Brain microvascular endothelial cell (primary cell): ENCODE measurements around the gene ZNF385B.

Experiments used
- DNase-seq: peaks from one replicate; pipeline ENCODE4 v3.0.0-alpha.2; 2020
- H3K27ac ChIP-seq: fragments of 250-450 bp; sonication (Bioruptor Pico); 2 replicates; pipeline ENCODE4 v1.5.1; 2020; ENCODE audit warnings: mild to moderate bottlenecking, moderate library complexity
- H3K27me3 ChIP-seq: fragments of 250-450 bp; sonication (Bioruptor Pico); replicated peaks from 2 replicates; pipeline ENCODE4 v1.5.1; 2020; ENCODE audit warnings: mild to moderate bottlenecking
- H3K36me3 ChIP-seq: fragments of 250-450 bp; sonication (Bioruptor Pico); replicated peaks from 2 replicates; pipeline ENCODE4 v1.5.1; 2020; ENCODE audit warnings: mild to moderate bottlenecking
- H3K4me3 ChIP-seq: 2 replicates; pipeline ENCODE4 v1.5.1; 2011; ENCODE audit warnings: low read depth, mild to moderate bottlenecking, control low read depth, low read length, moderate library complexity
- CTCF ChIP-seq: IDR thresholded peaks from 2 replicates; pipeline ENCODE4 v1.5.1; 2011; ENCODE audit warnings: low read depth, mild to moderate bottlenecking, moderate library complexity, low read length, control low read depth, inconsistent platforms; ENCODE audit errors: missing control alignments
- in situ Hi-C: cut with HindIII; loops from 2 replicates; pipeline ENCODE4 v1.10.0; 2017; ENCODE audit warnings: low sequenced_read_pairs, low pct_ligation_motif_present

ZNF385B gene

DNA sequence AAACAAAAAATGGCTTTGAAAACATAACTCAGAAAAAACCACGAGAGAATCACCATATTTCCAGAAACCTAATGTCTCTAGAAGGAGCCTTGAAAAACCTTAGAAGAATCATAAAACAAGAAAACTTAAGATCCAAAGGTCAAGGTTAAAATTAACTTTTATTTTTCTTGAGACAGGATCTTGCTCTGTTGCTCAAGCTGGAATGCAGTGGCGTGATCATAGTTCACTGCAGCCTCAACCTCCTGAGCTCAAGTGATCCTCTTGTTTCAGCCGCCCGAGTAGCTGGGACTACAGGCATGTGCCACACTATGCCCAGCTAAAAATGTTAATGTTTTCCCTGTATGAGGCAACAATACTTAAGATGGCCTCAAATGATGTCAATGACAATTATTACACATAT, 342.6 kb downstream of the ZNF385B start:
- no peak overlapping the region for H3K27ac ChIP-seq
- H3K27me3 ChIP-seq = no peaks in the 10 kb centered on the region
- in situ Hi-C loops = no loop called here
- no peak for DNase-seq
- H3K4me3 ChIP-seq = no peak overlapping the region
- TF ChIP-seq CTCF = no peak
- no peaks in the 10 kb centered on the region for H3K36me3 ChIP-seq

DNA sequence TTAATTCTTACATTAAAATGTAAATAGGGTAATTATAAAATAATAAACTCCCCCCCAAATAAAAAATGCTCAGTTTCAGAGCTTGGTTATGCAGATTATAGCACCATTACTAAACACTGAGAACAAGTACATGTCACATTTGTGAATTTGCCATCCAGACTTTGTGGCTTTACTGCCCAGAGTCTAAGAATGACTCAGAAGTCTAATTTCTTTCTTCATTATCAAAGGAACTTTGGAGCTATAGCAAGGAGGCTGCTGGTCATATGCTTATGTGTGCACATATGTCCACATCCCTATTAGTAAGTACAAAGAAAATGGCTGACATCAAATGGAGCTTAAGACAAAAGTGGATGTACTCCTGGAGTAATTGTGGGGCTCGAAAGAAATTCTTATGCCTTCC, 348.2 kb downstream of the ZNF385B start:
- H3K36me3 ChIP-seq = no peaks in the 10 kb centered on the region
- DNase-seq = peak; percentile 13
- H3K27ac ChIP-seq = no peak overlapping the region
- no peaks in the 10 kb centered on the region for H3K27me3 ChIP-seq
- in situ Hi-C loops = no loop called here
- no peak for TF ChIP-seq CTCF
- no peak overlapping the region for H3K4me3 ChIP-seq

- no peak for TF ChIP-seq CTCF
- in situ Hi-C loops = no loop called here
Observed at GRCh38 chr2:179512281-179513035, 349.0 kb downstream of the ZNF385B start.

GRCh38 chr2:179511105-179511789, 350.2 kb downstream of the ZNF385B start:
- in situ Hi-C loops = no loop called here
- TF ChIP-seq CTCF = no peak
- no peak for DNase-seq

More at GRCh38 chr2:179512281-179513035, 349.0 kb downstream of the ZNF385B start:
- Histone ChIP-seq H3K36me3 (no peaks in the 10 kb centered on the region), H3K27me3 (no peaks in the 10 kb centered on the region), H3K4me3 (no peak overlapping the region), H3K27ac (no peak overlapping the region)
- DNase-seq = no peak

GRCh38 chr2:179495315-179495714, 366.1 kb downstream of the ZNF385B start:
- in situ Hi-C loops = no loop called here
- Histone ChIP-seq H3K36me3 (no peaks in the 10 kb centered on the region), H3K27me3 (no peaks in the 10 kb centered on the region), H3K4me3 (no peak overlapping the region), H3K27ac (no peak overlapping the region)
- TF ChIP-seq CTCF = no peak
- no peak for DNase-seq

More at GRCh38 chr2:179511105-179511789, 350.2 kb downstream of the ZNF385B start:
- Histone ChIP-seq H3K4me3 (no peak overlapping the region), H3K27ac (no peak overlapping the region), H3K27me3 (no peaks in the 10 kb centered on the region), H3K36me3 (no peaks in the 10 kb centered on the region)
